Measurements from ENCODE around the gene CD164L2. TPM values are rescaled to one million over a fixed set of nuclear protein-coding genes. Genes with fewer than 3 reads are reported as not detected.
A peak's percentile ranks its signal among the peaks of the same experiment; 100 is the strongest.

Gene CD164L2
- total RNA-seq, 1 donor from 2014 or later: not detected

DNA sequence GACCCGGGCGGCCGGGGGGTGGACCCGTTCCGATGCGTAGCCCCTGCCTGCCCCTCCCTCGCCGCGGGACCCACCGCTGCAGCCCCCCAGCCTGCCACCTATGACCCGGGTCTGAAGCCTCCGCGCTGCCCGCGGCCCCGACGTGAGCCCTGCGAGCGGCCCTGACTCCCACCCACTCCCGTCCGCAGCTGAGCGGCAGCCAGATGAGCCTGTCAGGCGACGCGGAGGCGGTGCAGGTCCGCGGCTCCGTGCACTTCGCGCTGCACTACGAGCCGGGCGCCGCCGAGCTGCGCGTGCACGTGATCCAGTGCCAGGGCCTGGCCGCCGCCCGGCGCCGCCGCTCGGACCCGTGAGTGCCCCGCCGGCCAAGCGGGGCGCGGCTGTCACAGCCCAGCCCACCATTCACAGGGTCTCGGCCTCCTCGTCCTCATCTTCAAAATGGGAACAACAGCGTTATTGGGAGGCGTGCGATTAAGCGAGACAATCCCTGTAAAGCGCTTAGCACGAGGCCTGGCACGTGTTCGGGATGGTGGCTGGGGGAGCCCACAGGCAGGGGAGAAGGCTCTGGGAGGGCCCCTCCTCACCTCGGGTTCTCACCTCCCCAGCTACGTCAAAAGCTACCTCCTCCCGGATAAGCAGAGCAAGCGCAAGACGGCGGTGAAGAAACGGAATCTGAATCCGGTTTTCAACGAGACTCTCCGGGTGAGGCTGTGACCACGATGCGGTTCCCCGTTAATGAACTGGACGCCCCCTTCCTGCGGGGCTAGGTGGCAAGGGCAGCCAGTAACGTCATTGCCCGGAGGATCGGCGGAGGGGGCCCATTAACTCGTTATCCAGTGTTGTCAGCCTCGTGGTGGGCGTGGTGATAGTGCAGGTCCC is 33.1 kb downstream of the CD164L2 start:
- peak; percentile 40 for DNase-seq (ENCODE audit: low read depth)

DNA sequence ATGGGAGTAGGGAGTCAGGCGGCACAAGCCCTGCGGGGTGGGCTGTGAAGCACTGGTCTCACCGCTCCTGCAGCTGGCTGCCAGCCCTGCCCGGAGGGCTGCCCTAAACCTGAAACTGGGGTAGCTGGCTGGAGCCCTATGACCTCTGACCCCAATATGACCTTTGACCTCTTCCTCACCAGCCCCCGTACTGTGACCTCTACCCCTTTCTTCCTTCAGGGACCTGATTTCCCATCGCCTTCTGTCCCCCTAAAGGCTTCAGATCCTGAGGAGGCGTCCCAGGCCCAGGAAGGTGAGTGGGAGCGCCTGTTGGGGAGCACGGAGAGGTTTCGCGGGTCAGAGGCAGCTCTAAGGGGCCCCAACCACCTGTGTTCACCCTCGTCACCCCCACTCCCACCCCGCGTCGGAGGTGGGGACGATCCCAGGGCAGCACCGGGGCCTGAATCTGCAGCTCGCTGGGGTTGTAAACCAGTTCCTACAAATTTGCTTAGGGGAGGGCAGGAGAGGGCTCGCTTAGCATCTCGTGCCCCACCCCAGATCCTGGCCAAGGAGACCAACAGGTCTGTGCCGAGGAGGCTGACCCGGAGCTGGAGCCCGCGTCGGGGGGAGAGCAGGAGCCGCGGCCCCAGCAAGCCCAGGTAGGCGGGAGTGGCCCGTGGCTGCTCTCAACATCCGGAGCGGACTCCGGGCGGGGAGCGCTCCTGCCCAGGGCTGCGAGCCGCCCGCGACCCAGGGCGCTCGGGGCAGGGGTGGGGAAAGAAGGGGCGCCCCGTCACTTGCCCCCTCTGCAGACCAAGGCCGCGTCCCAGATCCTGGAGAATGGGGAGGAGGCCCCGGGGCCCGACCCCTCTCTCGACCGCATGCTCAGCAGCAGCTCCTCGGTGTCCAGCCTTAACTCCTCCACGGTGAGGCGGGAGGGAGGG is 34.0 kb downstream of the CD164L2 start:
- DNase-seq (ENCODE audit: low read depth): no peak

DNA sequence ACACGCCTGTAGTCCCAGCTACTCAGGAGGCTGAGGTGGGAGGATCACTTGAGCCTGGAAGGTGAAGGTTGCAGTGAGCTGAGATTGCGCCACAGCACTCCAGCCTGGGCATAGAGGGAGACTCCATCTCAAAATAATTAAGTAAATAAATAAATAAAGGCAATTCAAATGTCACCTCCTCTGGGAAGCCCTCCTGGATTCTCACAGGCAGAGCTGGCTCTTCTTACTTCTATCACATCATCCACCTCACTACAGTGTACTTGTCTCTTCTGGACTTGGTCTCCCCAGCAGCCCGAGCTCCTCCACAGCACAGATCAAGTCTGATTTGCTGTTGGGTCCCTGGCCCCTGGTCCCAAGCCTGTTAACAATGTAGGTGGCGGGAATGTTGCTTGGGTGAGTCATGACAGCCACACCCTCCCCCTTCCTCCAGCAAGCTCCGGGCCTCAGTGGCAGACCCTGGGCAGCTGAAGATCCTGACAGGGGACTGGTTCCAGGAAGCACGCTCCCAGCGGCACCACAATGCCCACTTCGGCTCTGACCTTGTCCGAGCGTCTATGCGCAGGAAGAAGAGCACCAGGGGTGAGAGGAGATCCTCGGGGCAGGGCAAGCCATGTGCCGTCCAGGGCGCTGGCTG is 36.0 kb downstream of the CD164L2 start:
- no peak for DNase-seq (ENCODE audit: low read depth)

DNA sequence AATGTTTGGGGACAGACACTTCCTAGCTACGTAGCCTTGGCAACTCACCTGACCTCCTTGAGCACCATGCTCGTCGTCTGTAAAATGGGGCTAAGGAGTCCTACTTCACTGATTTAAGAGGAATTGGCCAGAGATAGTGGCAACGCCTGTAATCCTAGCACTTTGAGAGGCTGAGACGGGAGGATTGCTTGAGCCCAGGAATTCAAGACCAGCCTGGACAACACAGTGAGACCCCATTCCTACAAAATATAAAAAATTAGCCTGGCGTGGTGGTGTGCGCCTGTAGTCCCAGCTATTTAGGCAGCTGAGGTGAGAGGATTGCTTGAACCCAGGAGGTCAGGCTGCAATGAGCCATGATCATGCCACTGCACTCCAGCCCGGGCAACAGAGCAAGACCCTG is 36.8 kb downstream of the CD164L2 start:
- DNase-seq (ENCODE audit: low read depth): no peak

DNA sequence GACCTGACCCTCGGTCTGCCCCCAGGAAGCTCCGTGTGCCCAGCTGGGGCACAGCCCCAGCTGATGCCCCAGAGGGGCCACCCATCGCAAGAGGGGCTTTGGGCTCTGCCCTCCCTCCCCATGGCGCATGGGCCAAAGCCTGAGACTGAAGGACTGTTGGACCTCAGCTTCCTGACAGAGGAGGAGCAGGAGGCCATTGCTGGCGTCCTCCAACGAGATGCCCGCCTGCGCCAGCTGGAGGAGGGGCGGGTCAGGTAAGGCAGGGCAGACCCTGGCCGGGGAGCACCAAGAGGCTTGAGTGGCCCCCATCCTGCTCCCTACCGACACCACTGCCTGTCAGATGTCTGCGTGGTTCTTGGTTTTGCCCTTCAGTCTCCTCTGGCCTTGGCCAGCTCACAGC is 37.9 kb downstream of the CD164L2 start:
- no peak for DNase-seq (ENCODE audit: low read depth)

DNA sequence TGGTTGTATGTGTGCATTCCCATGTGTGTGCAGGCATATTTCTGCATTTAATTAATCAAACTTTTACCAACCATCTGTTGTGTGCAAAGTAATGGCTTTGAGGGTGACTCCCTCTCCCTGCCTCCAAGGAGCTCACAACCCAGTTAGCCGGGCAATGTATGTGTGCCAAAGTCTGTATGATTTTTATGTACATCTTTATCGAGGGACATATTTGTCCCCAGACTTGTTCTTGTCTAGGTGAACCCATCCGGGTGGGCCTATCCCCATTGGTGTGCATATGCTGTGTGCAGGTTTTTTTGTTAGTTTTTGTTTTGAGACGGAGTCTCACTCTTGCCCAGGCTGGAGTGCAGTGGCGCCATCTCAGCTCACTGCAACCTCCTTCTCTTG is 39.5 kb downstream of the CD164L2 start:
- DNase-seq (ENCODE audit: low read depth): no peak

DNA sequence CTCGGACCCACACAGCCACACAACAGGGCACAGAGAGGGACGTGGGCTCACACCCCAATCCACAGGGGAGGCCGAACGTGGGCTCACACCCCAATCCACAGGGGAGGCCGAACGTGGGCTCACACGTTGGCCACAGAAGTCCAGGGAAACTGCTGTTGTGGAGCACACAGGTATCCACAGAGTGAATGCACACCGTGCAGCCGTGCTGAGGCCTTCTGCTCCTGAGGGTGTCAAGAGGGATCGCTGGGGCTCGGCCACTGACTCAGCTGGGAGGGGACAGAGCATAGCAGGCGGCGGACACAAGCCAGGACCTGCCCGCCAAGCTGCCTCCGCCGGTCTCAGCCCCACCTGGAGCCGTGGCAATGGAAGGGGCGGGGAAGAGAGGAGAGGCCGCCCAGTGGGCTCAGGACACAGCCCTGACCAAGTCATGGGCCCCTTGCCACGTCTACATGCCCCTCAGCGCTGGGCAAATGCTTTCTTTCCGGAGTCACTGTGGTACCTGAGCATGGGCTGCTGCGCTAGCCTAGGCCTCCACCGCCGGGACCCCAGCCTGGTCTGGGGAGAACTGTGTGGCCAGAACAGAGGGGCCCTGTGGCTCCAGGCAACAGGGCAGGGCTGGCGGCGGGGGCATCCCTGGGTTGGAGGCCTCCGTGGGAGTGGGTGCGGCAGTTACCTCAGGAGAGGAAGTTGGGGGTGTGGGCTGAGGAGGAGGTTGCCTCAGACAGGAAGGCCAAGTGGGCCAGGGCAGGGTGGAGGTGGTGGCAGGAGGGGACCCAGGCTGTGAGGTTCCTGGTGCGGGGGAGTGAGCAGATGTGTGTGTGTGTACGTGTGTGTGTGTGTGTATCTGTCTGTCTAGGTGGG is 40.1 kb downstream of the CD164L2 start:
- no peak for DNase-seq (ENCODE audit: low read depth)

DNA sequence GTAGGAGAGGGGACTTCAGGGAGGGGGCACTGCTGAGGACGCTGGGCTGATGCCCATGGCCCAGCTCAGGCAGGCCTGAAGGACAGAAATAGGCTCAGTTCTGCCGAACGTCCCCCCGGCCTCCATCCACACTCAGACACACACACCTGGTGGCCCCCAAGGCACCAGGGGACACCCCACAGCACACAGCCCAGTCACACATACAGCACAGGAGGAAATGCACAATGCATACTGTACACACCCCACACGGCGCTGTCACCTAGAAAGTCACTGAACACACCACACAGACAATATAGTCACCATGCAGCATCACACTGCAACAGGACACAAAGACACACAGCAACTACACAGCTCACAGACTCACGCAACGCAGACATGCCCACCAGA is 40.7 kb downstream of the CD164L2 start:
- DNase-seq (ENCODE audit: low read depth): no peak

DNA sequence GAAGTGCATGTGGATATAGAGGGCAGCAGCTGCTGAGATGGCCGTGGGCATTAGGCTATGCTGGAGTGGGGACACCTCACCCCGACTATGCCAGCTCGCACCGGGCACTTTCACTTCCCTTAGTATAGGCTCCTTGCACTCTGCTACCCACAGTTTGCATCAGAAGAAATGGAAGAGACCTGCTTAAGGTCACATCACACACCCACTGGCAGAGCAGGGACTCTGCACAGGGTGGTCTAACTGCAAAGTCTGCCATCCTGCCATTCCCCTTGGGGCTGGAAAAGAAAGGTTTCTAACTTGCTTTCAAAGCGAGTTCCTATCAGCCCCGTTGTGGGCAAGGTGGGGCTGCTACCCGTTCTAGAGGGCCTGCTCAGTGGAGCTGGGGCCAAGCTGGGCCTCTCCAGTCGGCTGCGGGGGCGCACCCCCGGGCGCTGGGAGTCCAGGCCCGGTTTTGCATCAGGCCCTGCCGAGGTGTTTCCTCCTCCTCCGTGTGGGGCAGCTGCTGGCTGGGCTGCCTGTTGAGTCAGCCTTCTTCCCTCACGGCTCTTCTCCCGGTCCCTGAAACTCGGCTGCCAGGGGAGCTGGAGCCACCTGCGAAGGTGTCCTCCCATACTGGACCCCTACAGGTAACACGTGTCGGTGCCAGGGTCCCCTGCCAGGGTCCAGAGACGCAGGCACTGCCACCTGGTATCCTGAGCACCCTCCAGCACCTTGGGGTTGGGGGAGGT is 41.4 kb downstream of the CD164L2 start, which contains the start of gene SYTL1:
Gene SYTL1, plus strand, starts transcription at position 498 of the 728 bp plus-strand sequence. CDS start 3,313 bp downstream, outside the sequence.
- DNase-seq (ENCODE audit: low read depth): peak; percentile 48

DNA sequence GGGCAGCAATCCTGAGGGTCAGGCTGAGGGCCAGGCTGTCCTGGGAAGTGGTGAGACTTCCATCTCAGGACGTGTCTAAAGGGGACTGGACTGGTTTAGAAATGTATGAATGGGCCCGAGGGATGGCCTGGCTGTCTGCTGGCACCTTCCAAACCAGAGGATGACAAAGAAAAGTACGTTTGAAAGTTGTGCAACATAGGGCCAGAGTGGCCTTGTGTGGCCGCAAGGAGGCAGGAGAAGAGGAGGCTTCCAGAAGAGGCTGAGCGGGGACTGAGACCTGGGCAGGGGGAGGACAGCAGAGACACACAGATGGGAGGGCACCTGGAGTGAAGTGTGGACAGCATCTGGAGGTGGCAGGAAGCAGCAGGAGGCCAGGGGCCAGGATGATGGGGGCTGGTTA is 43.9 kb downstream of the CD164L2 start:
- no peak for DNase-seq (ENCODE audit: low read depth)

DNA sequence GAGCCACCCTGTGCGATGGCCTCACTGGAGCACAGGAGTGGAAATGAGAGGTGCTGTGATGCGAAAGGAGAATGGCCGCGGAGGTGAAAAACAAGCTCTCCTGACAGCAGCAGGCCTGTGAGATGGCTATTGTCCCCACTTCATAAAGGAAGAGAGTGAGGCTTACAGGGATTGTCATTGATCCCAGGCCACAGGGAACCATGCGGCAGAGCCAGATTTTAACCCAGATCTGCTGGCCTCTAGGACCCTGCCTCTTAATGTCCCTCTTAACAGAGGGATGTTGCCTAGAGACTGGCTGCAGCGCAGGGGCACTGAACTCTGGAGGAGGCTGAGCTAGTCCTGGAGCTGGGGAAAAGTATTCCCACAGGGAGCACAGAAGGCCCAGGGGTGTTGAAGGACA is 44.4 kb downstream of the CD164L2 start:
- DNase-seq (ENCODE audit: low read depth): no peak

DNA sequence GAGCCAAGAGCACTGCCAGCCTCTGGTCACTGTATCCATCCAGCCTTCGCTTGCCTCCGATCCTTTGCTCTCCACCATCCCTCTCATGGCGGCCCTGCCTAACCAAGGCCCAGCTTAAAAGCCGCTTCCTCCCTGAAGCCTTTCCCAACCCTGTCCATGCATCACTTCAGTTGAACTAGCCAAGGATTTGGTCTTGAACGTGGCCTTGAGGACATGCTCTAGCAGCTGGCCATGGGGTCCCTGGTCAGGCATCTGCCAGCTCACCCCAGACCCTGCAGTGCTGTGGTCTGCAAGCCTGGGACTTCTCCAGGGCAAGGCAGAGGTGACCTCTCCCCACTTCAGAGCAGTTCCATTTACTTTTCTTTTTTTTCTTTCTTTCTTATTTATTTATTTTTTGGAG is 46.4 kb downstream of the CD164L2 start:
- DNase-seq (ENCODE audit: low read depth): no peak

DNA sequence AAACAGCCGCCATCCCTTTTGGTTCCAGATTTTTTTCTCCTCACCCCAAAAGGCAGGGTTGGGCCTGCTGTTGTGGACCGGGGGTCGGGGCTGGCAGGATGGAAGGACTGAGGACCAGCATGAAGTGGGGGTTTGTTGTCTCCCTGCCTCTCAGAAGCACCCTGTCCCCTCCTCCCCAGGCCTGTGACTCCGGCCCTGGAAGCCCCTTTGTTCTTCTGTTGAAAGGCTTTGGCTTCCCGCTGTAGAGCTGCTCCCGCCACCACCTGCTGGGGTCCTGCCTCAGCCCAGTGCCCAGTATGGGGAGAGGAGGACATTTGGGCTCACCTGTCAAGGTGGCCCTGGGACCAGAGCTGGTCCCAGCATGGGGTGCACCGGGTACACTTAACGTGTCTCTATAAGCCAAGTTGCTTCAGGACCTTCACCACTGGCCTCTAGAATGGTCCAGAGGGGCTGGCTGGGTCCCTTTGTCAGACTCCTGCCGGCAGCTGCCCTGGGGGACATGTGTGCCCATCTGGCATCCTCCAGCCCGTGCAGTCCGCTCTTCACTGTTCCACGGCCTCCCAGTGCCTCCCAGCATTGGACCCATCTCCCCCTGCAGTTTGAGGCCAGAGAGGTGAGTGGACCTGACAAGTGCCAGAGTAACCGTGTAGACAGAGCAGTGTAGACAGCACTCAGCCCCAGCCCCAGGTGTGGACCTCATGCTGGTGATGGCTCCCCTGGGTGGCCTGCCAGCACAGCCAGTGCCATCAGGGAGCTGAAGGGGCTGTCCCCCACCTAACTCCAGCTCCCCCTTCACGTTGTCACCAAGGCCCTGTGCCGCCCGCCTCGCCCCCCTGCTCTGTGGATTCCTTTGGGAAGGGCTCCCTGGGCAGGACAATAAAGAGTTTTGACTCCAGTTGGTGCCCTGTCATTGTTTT is 47.4 kb downstream of the CD164L2 start:
- no peak for DNase-seq (ENCODE audit: low read depth)

DNA sequence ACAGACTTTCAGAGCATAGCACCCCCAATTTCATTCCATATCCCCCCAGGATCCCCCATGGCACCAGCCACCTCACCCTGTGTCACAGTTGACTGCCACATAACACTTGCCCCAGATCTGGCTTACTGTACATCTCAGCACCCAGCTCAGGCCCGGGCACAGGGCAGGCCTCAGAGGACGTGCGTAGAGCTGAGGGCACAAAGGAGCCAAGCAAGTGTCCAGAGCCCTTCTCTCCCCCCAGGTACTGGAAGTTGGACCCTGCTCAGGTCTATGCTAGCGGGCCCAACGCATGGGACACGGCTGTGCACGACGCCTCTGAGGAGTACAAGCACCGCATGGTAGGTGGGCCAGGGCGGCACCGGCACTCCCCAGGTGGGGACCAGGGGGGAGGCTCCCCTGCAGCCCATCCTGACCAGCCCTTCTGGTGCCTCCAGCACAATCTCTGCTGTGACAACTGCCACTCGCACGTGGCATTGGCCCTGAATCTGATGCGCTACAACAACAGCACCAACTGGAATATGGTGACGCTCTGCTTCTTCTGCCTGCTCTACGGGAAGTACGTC is 49.3 kb downstream of the CD164L2 start:
- no peak for DNase-seq (ENCODE audit: low read depth)

DNA sequence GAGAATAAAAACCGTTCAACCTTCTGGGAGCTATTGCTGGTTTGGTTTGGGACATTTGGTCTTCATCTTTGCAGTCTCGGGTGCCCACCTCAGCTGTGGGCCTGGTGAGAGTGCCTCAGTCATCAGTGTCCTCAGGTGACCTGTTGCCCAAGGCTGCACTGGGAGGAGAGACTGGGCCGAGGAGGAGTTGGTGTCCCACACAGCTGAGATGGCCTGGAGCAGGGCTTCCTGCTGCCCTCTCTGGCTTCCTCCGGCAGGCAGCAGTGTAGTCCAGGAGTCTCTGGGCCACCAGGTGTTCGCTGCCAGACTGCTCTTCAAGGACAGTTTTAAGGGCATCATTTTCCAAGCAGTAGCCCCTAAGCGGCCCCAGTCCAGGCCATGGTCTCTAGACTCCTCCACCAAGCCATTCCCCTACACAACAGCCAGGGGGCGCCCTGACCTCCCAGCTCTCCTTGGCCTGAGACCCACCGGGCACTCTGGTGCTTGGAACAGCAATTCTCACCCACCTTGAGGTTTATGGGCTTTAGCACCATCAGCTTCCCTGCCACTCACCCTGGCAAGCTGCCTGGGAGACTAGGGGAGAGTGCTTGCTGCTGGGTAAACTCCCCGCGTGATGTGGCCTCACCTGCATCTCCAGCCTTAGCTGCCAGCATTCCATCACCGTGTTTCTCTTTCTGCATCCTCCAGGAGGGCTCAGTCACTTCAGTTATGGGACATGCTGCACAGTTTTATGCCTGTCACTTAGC is 50.4 kb downstream of the CD164L2 start:
- DNase-seq (ENCODE audit: low read depth): peak; percentile 53

DNA sequence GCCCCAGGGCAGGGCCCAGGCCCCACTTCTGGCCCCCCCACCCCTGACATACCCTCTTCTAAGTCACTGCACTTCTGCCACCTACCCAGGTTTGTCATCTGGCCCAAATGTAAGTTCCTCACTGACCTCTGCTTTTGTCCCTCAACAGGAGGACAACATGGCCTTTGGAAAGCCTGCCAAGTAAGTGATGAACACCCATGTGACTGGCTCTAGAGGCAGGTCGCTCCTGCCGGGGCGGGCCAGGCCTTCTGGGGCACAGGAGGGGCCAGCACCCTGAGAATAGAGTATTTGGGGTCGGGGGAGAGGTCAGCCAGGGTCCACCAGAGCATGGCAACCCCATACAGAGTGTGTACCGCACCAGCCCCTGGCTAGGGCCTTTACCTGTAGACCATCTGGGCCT is 51.2 kb downstream of the CD164L2 start:
- DNase-seq (ENCODE audit: low read depth): no peak

DNA sequence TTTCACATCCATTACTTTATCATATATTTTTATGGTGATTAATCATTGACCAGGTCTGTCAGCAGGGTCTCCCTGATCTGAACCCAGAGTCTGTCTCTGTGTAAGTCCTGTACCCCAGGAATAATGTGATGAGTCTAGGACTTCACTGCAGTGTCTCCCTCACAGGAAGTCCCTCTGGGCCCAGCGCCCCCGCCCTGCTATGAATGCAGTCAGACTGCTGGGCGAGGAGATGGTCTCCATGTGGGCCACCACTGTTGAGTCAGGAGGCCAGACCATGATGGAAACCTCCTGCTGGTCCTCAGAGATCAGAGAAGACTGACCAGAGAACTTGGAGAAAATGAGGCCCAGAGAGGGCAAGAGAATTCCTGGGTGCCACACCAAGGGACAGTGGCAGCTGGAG is 51.7 kb downstream of the CD164L2 start:
- no peak for DNase-seq (ENCODE audit: low read depth)

DNA sequence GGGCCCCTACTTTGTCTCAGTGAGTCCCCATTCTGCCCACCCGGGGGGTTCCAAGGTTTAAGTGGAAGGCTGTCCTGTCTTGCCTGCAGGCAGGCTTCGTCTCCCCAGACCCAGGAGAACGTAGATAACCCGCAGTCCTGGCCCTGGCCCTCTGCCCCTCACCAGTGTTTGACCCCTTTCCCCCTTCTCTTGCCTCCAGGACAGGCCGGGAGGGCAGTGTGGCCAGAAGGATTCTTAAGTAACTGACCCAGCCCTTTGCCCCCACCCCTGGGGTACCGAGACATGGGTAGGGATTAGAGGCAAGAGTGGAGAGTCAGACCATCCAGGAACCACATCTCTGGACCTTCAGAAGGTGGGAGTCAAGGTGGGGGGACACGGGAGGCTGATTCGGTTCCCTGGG is 52.3 kb downstream of the CD164L2 start:
- DNase-seq (ENCODE audit: low read depth): no peak

All from myocyte (in vitro differentiated cells).